Measurements from ENCODE around the gene ASIC2.

- TF ChIP-seq, protein P1, sequence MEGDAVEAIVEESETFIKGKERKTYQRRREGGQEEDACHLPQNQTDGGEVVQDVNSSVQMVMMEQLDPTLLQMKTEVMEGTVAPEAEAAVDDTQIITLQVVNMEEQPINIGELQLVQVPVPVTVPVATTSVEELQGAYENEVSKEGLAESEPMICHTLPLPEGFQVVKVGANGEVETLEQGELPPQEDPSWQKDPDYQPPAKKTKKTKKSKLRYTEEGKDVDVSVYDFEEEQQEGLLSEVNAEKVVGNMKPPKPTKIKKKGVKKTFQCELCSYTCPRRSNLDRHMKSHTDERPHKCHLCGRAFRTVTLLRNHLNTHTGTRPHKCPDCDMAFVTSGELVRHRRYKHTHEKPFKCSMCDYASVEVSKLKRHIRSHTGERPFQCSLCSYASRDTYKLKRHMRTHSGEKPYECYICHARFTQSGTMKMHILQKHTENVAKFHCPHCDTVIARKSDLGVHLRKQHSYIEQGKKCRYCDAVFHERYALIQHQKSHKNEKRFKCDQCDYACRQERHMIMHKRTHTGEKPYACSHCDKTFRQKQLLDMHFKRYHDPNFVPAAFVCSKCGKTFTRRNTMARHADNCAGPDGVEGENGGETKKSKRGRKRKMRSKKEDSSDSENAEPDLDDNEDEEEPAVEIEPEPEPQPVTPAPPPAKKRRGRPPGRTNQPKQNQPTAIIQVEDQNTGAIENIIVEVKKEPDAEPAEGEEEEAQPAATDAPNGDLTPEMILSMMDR (IDR thresholded peaks at IDR 0.05): no peak
- TF ChIP-seq EZH2 (IDR thresholded peaks at IDR 0.05; ENCODE audit: borderline replicate concordance, insufficient read depth, low read depth, low read length, poor library complexity, severe bottlenecking): no peak
These were observed 147.2 kb downstream of the ASIC2 start for GRCh38 chr17:33145941-33146340.
